Measurements from ENCODE around the gene HOXD13. TPM values are rescaled to one million over a fixed set of nuclear protein-coding genes. Genes with fewer than 3 reads are reported as not detected.

HOXD13 gene
- total and polyA plus RNA-seq, 2 of the 13 experiments (the other 11 are each of a cell fraction or from before 2014, with no cell fraction given) = not detected

DNA sequence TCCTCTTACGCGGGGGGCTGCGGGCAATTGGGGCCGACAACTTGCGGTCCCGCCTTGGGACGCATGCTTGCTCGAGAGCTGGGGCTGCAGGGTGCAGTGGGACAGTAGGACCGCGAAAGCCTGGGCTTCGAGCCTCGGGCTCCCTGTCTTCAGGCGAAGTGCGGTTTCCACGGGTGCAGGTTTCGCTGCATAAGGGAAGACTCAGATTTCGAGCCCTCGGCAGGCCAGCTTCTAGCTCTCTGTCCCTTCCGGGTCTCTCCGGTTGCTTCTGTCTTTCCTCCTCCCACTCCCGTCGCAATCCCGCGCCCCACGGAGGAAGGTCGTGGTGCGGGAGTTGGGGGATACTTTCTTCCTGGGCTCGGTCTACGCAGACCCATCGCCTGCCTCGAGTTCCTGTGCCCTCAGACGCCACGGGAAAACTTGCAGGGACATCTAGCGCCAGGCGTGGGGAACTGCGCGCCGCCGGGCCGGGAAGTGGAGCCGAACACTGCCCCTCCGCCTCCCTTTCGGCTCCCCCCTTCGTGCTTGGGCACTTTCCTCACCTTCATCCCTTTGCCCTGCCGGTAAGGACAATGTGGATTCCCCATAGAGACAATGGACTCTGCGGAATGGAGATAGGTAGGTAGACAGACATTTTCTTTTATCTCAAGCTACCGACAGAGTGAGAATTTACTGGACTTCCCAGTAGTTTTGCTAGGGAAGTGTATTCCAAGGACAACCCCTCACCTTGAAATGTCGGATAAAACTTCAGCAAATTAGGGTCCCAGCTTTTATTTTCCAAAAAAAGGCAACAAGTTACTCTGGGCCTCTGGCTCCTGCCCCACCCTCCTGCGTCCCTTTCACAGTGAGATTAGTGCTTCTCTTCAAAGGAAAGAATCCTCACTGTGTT, 4.2 kb upstream of the HOXD13 start (continued):
- TF ChIP-seq YEATS2 (CRISPR knock-in tag; IDR thresholded peaks at IDR 0.05; ENCODE audit: borderline replicate concordance) = 0 out of 2 replicates have a peak, but pooled peaks have one; percentile 33
- peak; percentile 31; the same call in 1 of the 2 replicates for TF ChIP-seq ZNF350 (CRISPR knock-in tag; IDR thresholded peaks at IDR 0.05; ENCODE audit: borderline replicate concordance, low read depth)
- TF ChIP-seq ZNF44 (CRISPR knock-in tag; IDR thresholded peaks at IDR 0.05) = peak; percentile 65; the same call in 1 of the 2 replicates
- 0 out of 2 replicates have a peak, but pooled peaks have one; percentile 30 for TF ChIP-seq ZNF772 (CRISPR knock-in tag; IDR thresholded peaks at IDR 0.05)
- TF ChIP-seq, protein P1, sequence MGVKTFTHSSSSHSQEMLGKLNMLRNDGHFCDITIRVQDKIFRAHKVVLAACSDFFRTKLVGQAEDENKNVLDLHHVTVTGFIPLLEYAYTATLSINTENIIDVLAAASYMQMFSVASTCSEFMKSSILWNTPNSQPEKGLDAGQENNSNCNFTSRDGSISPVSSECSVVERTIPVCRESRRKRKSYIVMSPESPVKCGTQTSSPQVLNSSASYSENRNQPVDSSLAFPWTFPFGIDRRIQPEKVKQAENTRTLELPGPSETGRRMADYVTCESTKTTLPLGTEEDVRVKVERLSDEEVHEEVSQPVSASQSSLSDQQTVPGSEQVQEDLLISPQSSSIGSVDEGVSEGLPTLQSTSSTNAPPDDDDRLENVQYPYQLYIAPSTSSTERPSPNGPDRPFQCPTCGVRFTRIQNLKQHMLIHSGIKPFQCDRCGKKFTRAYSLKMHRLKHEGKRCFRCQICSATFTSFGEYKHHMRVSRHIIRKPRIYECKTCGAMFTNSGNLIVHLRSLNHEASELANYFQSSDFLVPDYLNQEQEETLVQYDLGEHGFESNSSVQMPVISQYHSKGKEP (CRISPR knock-in tag; IDR thresholded peaks at IDR 0.05) = no peak
- TF ChIP-seq NFATC3 (CRISPR knock-in tag; IDR thresholded peaks at IDR 0.05) = peak; percentile 76; the same call in 1 of the 2 replicates
- no peak for TF ChIP-seq SOX6 (IDR thresholded peaks at IDR 0.05)
- TF ChIP-seq SOX6 (CRISPR knock-in tag; IDR thresholded peaks at IDR 0.05) = peak; percentile 45
- peak; percentile 60 for TF ChIP-seq ZNF788 (CRISPR knock-in tag; IDR thresholded peaks at IDR 0.05; ENCODE audit: borderline replicate concordance)
- peak; percentile 61; the same call in 1 of the 2 replicates for TF ChIP-seq GFI1 (CRISPR knock-in tag; IDR thresholded peaks at IDR 0.05; ENCODE audit: borderline replicate concordance)
- TF ChIP-seq PPARG (CRISPR knock-in tag; conservative IDR thresholded peaks at IDR 0.05) = no peak
- no peak for TF ChIP-seq HNRNPH1 (optimal IDR thresholded peaks at IDR 0.05; ENCODE audit: low read depth, low read length)
- TF ChIP-seq ZNF225 (CRISPR knock-in tag; IDR thresholded peaks at IDR 0.05) = no peak
- TF ChIP-seq ZNF282 (IDR thresholded peaks at IDR 0.05; ENCODE audit: partially characterized antibody) = no peak
- no peak; the same call in 1 of the 2 replicates for TF ChIP-seq ZBTB7B (CRISPR knock-in tag; IDR thresholded peaks at IDR 0.05)
- peak; percentile 33; the same call in 1 of the 2 replicates for TF ChIP-seq ETV5 (CRISPR knock-in tag; IDR thresholded peaks at IDR 0.05; ENCODE audit: borderline replicate concordance)
- no peak for TF ChIP-seq CBX1 (IDR thresholded peaks at IDR 0.05; ENCODE audit: low read depth)
- TF ChIP-seq PHF20 (CRISPR knock-in tag; IDR thresholded peaks at IDR 0.05) = no peak
- 0 out of 2 replicates have a peak, but pooled peaks have one; percentile 38 for TF ChIP-seq ZSCAN25 (CRISPR knock-in tag; IDR thresholded peaks at IDR 0.05)
- TF ChIP-seq TAF1 (CRISPR knock-in tag; IDR thresholded peaks at IDR 0.05) = 0 out of 2 replicates have a peak, but pooled peaks have one; percentile 17
- peak; percentile 78; the same call in 1 of the 2 replicates for TF ChIP-seq ZSCAN21 (CRISPR knock-in tag; IDR thresholded peaks at IDR 0.05; ENCODE audit: borderline replicate concordance)
- TF ChIP-seq, protein P2, sequence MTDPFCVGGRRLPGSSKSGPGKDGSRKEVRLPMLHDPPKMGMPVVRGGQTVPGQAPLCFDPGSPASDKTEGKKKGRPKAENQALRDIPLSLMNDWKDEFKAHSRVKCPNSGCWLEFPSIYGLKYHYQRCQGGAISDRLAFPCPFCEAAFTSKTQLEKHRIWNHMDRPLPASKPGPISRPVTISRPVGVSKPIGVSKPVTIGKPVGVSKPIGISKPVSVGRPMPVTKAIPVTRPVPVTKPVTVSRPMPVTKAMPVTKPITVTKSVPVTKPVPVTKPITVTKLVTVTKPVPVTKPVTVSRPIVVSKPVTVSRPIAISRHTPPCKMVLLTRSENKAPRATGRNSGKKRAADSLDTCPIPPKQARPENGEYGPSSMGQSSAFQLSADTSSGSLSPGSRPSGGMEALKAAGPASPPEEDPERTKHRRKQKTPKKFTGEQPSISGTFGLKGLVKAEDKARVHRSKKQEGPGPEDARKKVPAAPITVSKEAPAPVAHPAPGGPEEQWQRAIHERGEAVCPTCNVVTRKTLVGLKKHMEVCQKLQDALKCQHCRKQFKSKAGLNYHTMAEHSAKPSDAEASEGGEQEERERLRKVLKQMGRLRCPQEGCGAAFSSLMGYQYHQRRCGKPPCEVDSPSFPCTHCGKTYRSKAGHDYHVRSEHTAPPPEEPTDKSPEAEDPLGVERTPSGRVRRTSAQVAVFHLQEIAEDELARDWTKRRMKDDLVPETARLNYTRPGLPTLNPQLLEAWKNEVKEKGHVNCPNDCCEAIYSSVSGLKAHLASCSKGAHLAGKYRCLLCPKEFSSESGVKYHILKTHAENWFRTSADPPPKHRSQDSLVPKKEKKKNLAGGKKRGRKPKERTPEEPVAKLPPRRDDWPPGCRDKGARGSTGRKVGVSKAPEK (CRISPR knock-in tag; IDR thresholded peaks at IDR 0.05; ENCODE audit: borderline replicate concordance) = no peak
- TF ChIP-seq GABPB1 (CRISPR knock-in tag; IDR thresholded peaks at IDR 0.05) = peak; percentile 72
- TF ChIP-seq, protein P3, sequence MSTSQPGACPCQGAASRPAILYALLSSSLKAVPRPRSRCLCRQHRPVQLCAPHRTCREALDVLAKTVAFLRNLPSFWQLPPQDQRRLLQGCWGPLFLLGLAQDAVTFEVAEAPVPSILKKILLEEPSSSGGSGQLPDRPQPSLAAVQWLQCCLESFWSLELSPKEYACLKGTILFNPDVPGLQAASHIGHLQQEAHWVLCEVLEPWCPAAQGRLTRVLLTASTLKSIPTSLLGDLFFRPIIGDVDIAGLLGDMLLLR (CRISPR knock-in tag; IDR thresholded peaks at IDR 0.05) = no peak
- no peak for TF ChIP-seq ZNF10 (CRISPR knock-in tag; IDR thresholded peaks at IDR 0.05; ENCODE audit: borderline replicate concordance, low read depth)
- no peak for TF ChIP-seq MAFF (IDR thresholded peaks at IDR 0.05; ENCODE audit: low read depth, low read length)

Data from HepG2 (cell line).